Upper lobe of left lung (tissue), 4 donors: ENCODE measurements around the gene CNGB1.

Experiments used
- EP300 ChIP-seq, 4 donors: sonication (generic); formaldehyde crosslinking; IDR thresholded peaks; one replicate each; pipeline ENCODE4 v1.5.1; 2017; ENCODE audit warnings: antibody characterized with exemption in 4 of 4, control low read depth in 2 of 4
- POLR2A ChIP-seq, 4 donors: fragments of 450-650 bp; IDR thresholded peaks; one replicate each; pipeline ENCODE4 v1.5.1; 2016 to 2017; ENCODE audit warnings: antibody characterized with exemption in 4 of 4, mild to moderate bottlenecking in 2 of 4
- POLR2AphosphoS5 ChIP-seq, 2 donors: sonication (generic); formaldehyde crosslinking; IDR thresholded peaks; one replicate each; pipeline ENCODE4 v1.5.1; 2017; ENCODE audit warnings: antibody characterized with exemption in 2 of 2
- TF ChIP-seq, protein P1 (sequence below), 6 experiments: fragments of 450-650 bp in 4 of 6; fragments of 200-600 bp in 2 of 6; sonication (generic) in 2 of 6; IDR thresholded peaks; one replicate each; pipeline ENCODE4 v1.5.1; 2016 to 2019; ENCODE audit warnings: antibody characterized with exemption in 6 of 6

DNA sequence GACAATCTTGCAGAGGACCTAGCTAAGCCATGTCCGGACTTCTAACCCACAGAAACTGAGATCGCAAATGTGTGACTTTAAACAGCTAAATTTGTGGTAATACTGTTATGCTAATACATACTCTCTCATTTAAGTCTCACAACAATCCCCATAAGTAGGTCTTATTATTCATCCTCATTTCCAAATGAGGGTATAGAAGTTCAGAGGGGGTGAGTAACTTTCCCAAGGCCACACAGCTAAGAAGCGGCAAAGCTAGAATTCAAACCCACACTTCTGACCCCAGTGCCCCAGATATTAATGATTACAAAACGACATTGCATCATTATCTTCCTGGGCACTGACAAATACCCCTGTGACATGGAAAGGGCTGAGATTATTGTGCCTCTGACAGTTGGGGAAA, 81.4 kb downstream of the CNGB1 start:
- TF ChIP-seq, protein P1, sequence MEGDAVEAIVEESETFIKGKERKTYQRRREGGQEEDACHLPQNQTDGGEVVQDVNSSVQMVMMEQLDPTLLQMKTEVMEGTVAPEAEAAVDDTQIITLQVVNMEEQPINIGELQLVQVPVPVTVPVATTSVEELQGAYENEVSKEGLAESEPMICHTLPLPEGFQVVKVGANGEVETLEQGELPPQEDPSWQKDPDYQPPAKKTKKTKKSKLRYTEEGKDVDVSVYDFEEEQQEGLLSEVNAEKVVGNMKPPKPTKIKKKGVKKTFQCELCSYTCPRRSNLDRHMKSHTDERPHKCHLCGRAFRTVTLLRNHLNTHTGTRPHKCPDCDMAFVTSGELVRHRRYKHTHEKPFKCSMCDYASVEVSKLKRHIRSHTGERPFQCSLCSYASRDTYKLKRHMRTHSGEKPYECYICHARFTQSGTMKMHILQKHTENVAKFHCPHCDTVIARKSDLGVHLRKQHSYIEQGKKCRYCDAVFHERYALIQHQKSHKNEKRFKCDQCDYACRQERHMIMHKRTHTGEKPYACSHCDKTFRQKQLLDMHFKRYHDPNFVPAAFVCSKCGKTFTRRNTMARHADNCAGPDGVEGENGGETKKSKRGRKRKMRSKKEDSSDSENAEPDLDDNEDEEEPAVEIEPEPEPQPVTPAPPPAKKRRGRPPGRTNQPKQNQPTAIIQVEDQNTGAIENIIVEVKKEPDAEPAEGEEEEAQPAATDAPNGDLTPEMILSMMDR (IDR thresholded peaks at IDR 0.05), result no peak
- no peak for TF ChIP-seq POLR2AphosphoS5 (IDR thresholded peaks at IDR 0.05)
- no peak for TF ChIP-seq POLR2A (IDR thresholded peaks at IDR 0.05)
- TF ChIP-seq EP300 (IDR thresholded peaks at IDR 0.05), result no peak
